Common myeloid progenitor, CD34-positive (primary cell): Measurements from ENCODE around the gene PNLDC1.
"Not testable (repeated sequence)": the region's sequence is repeated elsewhere in the genome, so short reads cannot be mapped to it uniquely, and the experiment has no call there.

Experiments
- CTCF ChIA-PET: fragments of 350-600 bp; sonication (Branson Sonifier 250); formaldehyde crosslinking; loops from one replicate; lab custom pipeline; 2021; ENCODE audit warnings: antibody characterized with exemption; lab: Charles Lee
- POLR2A ChIA-PET: fragments of 350-600 bp; sonication (Branson Sonifier 250); formaldehyde crosslinking; loops from one replicate; lab custom pipeline; 2021; ENCODE audit warnings: antibody characterized with exemption; lab: Charles Lee
- DNase-seq, 3 donors: peaks; one replicate each; pipeline versions ENCODE4 v3.0.0 to v3.0.0-alpha.2; 2013
- H3K27ac ChIP-seq, 2 experiments: 1 replicate in 1 of 2; 2 replicates in 1 of 2; pipeline ENCODE4 v1.7.0; 2013; ENCODE audit warnings: inconsistent platforms in 2 of 2, low read length in 2 of 2, mild to moderate bottlenecking in 2 of 2, low read depth in 1 of 2, moderate library complexity in 1 of 2; ENCODE audit not compliant: severe bottlenecking in 2 of 2, insufficient read depth in 1 of 2, poor library complexity in 1 of 2
- H3K27me3 ChIP-seq, 5 experiments: replicated peaks in 2 of 5; 1 replicate in 3 of 5; 2 replicates in 2 of 5; pipeline versions ENCODE4 v1.6.1 to v1.7.0; 2013; ENCODE audit warnings: low read length in 4 of 5, mild to moderate bottlenecking in 2 of 5, moderate library complexity in 2 of 5, inconsistent platforms in 1 of 5; ENCODE audit not compliant: insufficient read depth in 5 of 5, control insufficient read depth in 4 of 5
- H3K36me3 ChIP-seq, 4 experiments: 1 replicate in 2 of 4; 2 replicates in 2 of 4; pipeline versions ENCODE4 v1.6.1 to v1.7.0; 2013; ENCODE audit warnings: low read length in 3 of 4, control low read depth in 1 of 4, mild to moderate bottlenecking in 1 of 4; ENCODE audit not compliant: control insufficient read depth in 4 of 4, insufficient read depth in 4 of 4
- H3K4me1 ChIP-seq, 4 experiments: 1 replicate in 3 of 4; 2 replicates in 1 of 4; pipeline versions ENCODE4 v1.6.1 to v1.7.1; 2013; ENCODE audit warnings: low read length in 3 of 4, mild to moderate bottlenecking in 3 of 4, control low read depth in 1 of 4, inconsistent platforms in 1 of 4, moderate library complexity in 1 of 4; ENCODE audit not compliant: control insufficient read depth in 4 of 4, insufficient read depth in 4 of 4; ENCODE audit errors: control extremely low read depth in 1 of 4
- H3K4me3 ChIP-seq, 7 experiments: 1 replicate in 4 of 7; 2 replicates in 3 of 7; pipeline versions ENCODE4 v1.5.1 to v1.7.0; 2013; ENCODE audit warnings: mild to moderate bottlenecking in 7 of 7, low read length in 6 of 7, moderate library complexity in 6 of 7, inconsistent platforms in 2 of 7, low read depth in 2 of 7, control low read depth in 1 of 7; ENCODE audit not compliant: insufficient read depth in 4 of 7, control insufficient read depth in 1 of 7; ENCODE audit errors: extremely low read depth in 1 of 7
- H3K9me3 ChIP-seq, 5 experiments: 1 replicate in 4 of 5; 2 replicates in 1 of 5; pipeline versions ENCODE4 v1.6.1 to v1.7.1; 2013; ENCODE audit warnings: low read length in 4 of 5, mild to moderate bottlenecking in 2 of 5, inconsistent platforms in 1 of 5, low read depth in 1 of 5, moderate library complexity in 1 of 5; ENCODE audit not compliant: control insufficient read depth in 4 of 5, insufficient read depth in 2 of 5; ENCODE audit errors: control extremely low read depth in 1 of 5
- WGBS: methylation state at CpG from one replicate; pipeline ENCODE4 v1.1.5; 2013; ENCODE audit not compliant: insufficient coverage; 5-methylcytosine and 5-hydroxymethylcytosine counted together

PNLDC1 gene

GRCh38 chr6:159838020-159838744 is 38.1 kb downstream of the PNLDC1 start:
- Histone ChIP-seq H3K27me3 (no peaks in the 10 kb centered on the region), H3K9me3 (no peaks in the 10 kb centered on the region), H3K4me1 (peaks cover 12 to 19% (median 14%) of the 10 kb centered on the region in 4 experiments), H3K36me3 (no peaks in the 10 kb centered on the region), H3K4me3 (no peak overlapping the region), H3K27ac (no peak overlapping the region)
- CTCF ChIA-PET, result interaction anchor here (0.9 kb wide), 2 partner anchors 9 to 17 kb away, joined by 3 to 4 read pairs; no protein-coding TSS in a partner anchor
- POLR2A ChIA-PET, result no interaction called here
- DNase-seq, result no peak
- WGBS, result no CpG with 5 or more reads among the region's 7 CpGs

- Histone ChIP-seq H3K36me3 (no peaks in the 10 kb centered on the region), H3K4me1 (peaks cover 0 to 13% (median 0%) of the 10 kb centered on the region in 4 experiments)
- POLR2A ChIA-PET, result no interaction called here
Measured at GRCh38 chr6:159842035-159842434, 42.0 kb downstream of the PNLDC1 start.

GRCh38 chr6:159844737-159845645 is 44.9 kb downstream of the PNLDC1 start:
- ChIA-PET CTCF (interaction anchor here (1.0 to 1.5 kb wide), 4 partner anchors 12 to 54 kb away, joined by 3 to 6 read pairs (median 4); partner anchors contain the start of gene MRPL18), POLR2A (no interaction called here)

More at GRCh38 chr6:159842035-159842434, 42.0 kb downstream of the PNLDC1 start:
- 100% methylated on average over 3 of the region's 4 CpGs for WGBS
- H3K27me3 ChIP-seq, result no peaks in the 10 kb centered on the region
- no peak overlapping the region for H3K4me3 ChIP-seq
- no peak overlapping the region for H3K27ac ChIP-seq
- CTCF ChIA-PET, result interaction anchor here (0.6 kb wide), 1 partner anchor 10 kb away, joined by 6 read pairs; no protein-coding TSS in a partner anchor
- H3K9me3 ChIP-seq, result no peaks in the 10 kb centered on the region
- DNase-seq, result no peak

GRCh38 chr6:159848552-159848951 is 48.5 kb downstream of the PNLDC1 start:
- H3K27ac ChIP-seq, H3K4me1 ChIP-seq, H3K4me3 ChIP-seq, H3K9me3 ChIP-seq, H3K27me3 ChIP-seq, POLR2A ChIA-PET, H3K36me3 ChIP-seq, DNase-seq: not testable (repeated sequence)
- 98% methylated on average over 5 of the region's 5 CpGs for WGBS
- CTCF ChIA-PET, result interaction anchor here (1.0 to 1.2 kb wide), 2 partner anchors 26 to 125 kb away, joined by 3 read pairs; no protein-coding TSS in a partner anchor

More at GRCh38 chr6:159844737-159845645, 44.9 kb downstream of the PNLDC1 start:
- DNase-seq, result no peak
- Histone ChIP-seq H3K27ac (no peak overlapping the region), H3K4me1 (peaks cover 0 to 13% (median 0%) of the 10 kb centered on the region in 4 experiments), H3K4me3 (no peak overlapping the region), H3K36me3 (no peaks in the 10 kb centered on the region), H3K9me3 (no peaks in the 10 kb centered on the region), H3K27me3 (no peaks in the 10 kb centered on the region)
- 93% methylated on average over 11 of the region's 13 CpGs for WGBS

GRCh38 chr6:159849851-159850250 is 49.8 kb downstream of the PNLDC1 start:
- no CpG with 5 or more reads among the region's 1 CpG for WGBS
- H3K4me3 ChIP-seq, H3K27ac ChIP-seq, H3K27me3 ChIP-seq, H3K36me3 ChIP-seq, H3K9me3 ChIP-seq, POLR2A ChIA-PET, H3K4me1 ChIP-seq, DNase-seq: not testable (repeated sequence)
- CTCF ChIA-PET, result interaction anchor here (1.2 kb wide), 1 partner anchor 126 kb away, joined by 3 read pairs; no protein-coding TSS in a partner anchor

GRCh38 chr6:159852877-159853276 is 52.8 kb downstream of the PNLDC1 start:
- 11% methylated on average over 1 of the region's 6 CpGs for WGBS
- CTCF ChIA-PET, result interaction anchor here (0.6 to 5.7 kb wide), 29 partner anchors 9 to 212 kb away, joined by 3 to 43 read pairs (median 6); partner anchors contain the start of genes ACAT2, MRPL18, SOD2 and TCP1
- POLR2A ChIA-PET, result interaction anchor here (1.4 to 1.5 kb wide), 2 partner anchors 63 to 160 kb away, joined by 4 to 6 read pairs; partner anchors contain the start of genes MRPL18, SOD2 and TCP1
- Histone ChIP-seq H3K36me3 (no peaks in the 10 kb centered on the region), H3K27ac (no peak overlapping the region), H3K9me3 (peaks cover 0 to 3% (median 0%) of the 10 kb centered on the region in 5 experiments), H3K4me1 (peaks cover 0 to 4% (median 1%) of the 10 kb centered on the region in 4 experiments), H3K27me3 (no peaks in the 10 kb centered on the region), H3K4me3 (no peak overlapping the region)
- DNase-seq, result peak; percentile 40 to 60 (median 58)
